Sigmoid colon (tissue), 7 donors: ENCODE results near the gene XPR1. TPM values are rescaled to one million over a fixed set of nuclear protein-coding genes. Genes with fewer than 3 reads are reported as not detected.
A peak's percentile ranks its signal among the peaks of the same experiment; 100 is the strongest.

Experiments used
- DNase-seq: peaks from one replicate; pipeline ENCODE4 v3.0.0-alpha.2; 2019
- H3K27ac ChIP-seq, 4 donors: fragments of 200-600 bp; sonication (generic); one replicate each; pipeline ENCODE4 v1.5.1; 2016 to 2019; ENCODE audit warnings: mild to moderate bottlenecking in 1 of 4
- H3K27me3 ChIP-seq, 3 donors: fragments of 200-600 bp; sonication (generic); one replicate each; pipeline ENCODE4 v1.5.1; 2019; ENCODE audit warnings: mild to moderate bottlenecking in 1 of 3
- H3K36me3 ChIP-seq, 4 donors: fragments of 200-600 bp; sonication (generic); one replicate each; pipeline ENCODE4 v1.5.1; 2016 to 2019
- H3K4me1 ChIP-seq, 4 donors: fragments of 200-600 bp; sonication (generic); one replicate each; pipeline ENCODE4 v1.5.1; 2017 to 2019
- H3K4me3 ChIP-seq, 4 donors: fragments of 200-600 bp; sonication (generic); one replicate each; pipeline ENCODE4 v1.5.1; 2017 to 2019; ENCODE audit warnings: mild to moderate bottlenecking in 2 of 4, moderate library complexity in 1 of 4
- H3K9me3 ChIP-seq, 4 donors: fragments of 200-600 bp in 3 of 4; sonication (generic) in 3 of 4; one replicate each; pipeline versions ENCODE4 v1.5.1 to v1.6.1; 2013 to 2019
- EP300 ChIP-seq, 4 donors: sonication (generic); formaldehyde crosslinking; IDR thresholded peaks; one replicate each; pipeline ENCODE4 v1.6.1; 2017; ENCODE audit warnings: antibody characterized with exemption in 4 of 4
- POLR2A ChIP-seq, 2 donors: fragments of 450-650 bp; IDR thresholded peaks; one replicate each; pipeline ENCODE4 v1.6.1; 2016; ENCODE audit warnings: antibody characterized with exemption in 2 of 2, mild to moderate bottlenecking in 2 of 2, moderate library complexity in 2 of 2
- POLR2AphosphoS5 ChIP-seq, 4 donors: sonication (generic); formaldehyde crosslinking; IDR thresholded peaks; one replicate each; pipeline ENCODE4 v1.6.1; 2017; ENCODE audit warnings: antibody characterized with exemption in 4 of 4
- WGBS, 2 donors: extraction: QIAGEN DNeasy Blood & Tissue Kit; methylation state at CpG; one replicate each; pipeline ENCODE4 v1.1.7; 2013; 5-methylcytosine and 5-hydroxymethylcytosine counted together
- intact Hi-C: fragments of 100-400 bp; cut with DNase I; formaldehyde crosslinking; loops from one replicate; pipeline ENCODE4 v1.15.1; 2023
- polyA plus RNA-seq, 3 donors: library from polyadenylated mRNA; stranded (reverse); fragments of 200-250 nt; gene quantifications; one replicate each; pipeline ENCODE4 v1.2.3, GENCODE V29; 2013
- total RNA-seq, 4 donors: library from RNA; depleted of rRNA; stranded (reverse); fragments of >200 nt; gene quantifications; one replicate each; pipeline ENCODE4 v1.1.0, GENCODE V29; 2016
- TF ChIP-seq, protein P1 (sequence below), 4 experiments: fragments of 450-650 bp in 3 of 4; fragments of 200-600 bp in 1 of 4; IDR thresholded peaks; one replicate each; pipeline ENCODE4 v1.5.1; 2016 to 2019; ENCODE audit warnings: antibody characterized with exemption in 4 of 4, mild to moderate bottlenecking in 3 of 4, moderate library complexity in 2 of 4
- donor health status: healthy with polysubstance abuse.
- donor health status: Bipolar disorder and iron deficiency.
- donor health status: healthy.

The XPR1 gene
- total and polyA plus RNA-seq, 7 donors = 1.8 to 18.8 (median 11.3) TPM

DNA sequence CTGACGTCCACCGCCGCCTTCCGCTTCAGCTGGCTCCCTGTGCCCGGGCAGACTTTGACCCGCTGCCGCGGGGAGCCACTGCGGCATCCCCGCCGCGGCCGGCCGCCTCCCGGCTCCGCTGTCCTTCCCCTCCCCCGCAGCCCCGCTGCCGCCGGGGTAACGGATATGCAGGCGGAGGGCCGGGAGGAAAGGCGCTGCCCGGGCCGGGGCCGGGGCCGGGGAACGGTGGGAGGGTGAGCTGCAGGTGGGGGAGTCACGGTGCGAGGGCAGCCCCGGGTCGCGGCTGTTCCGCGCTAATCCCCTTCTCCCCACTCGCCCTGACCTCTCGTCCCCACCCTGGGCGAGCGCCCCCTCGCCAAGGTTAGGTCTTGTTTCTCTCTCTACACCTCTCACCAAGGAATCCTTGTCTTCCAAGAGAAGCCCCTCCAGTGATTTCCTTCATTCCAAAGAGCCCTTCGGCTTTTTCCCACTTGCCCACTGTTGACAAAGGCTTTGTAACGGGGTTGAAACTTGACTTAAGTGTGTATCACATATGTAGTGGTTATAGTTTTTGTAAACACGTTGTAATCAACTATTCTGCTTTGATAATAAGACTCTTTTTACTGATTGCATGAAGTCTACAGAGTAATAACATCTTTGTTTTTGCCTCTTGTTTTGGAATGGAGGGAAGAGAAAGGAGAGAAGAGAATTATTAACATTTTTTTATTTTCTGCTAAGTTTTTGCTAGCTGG lies 669 bp downstream of the XPR1 start:
- H3K9me3 ChIP-seq = no peaks in the 10 kb centered on the region
- peak overlapping the region; percentile 94 to 98 (median 96) for H3K27ac ChIP-seq
- WGBS, 2 donors = 0% methylated on average over 44 of the region's 44 CpGs
- peaks cover 0 to 39% (median 24%) of the 10 kb centered on the region in 4 donors for H3K4me1 ChIP-seq
- peak; percentile 81 for DNase-seq
- peak overlapping the region; percentile 79 to 98 (median 89) for H3K4me3 ChIP-seq
- H3K27me3 ChIP-seq = no peaks in the 10 kb centered on the region
- TF ChIP-seq POLR2A (IDR thresholded peaks at IDR 0.05) = no peak
- TF ChIP-seq POLR2AphosphoS5 (IDR thresholded peaks at IDR 0.05) = no peak
- TF ChIP-seq EP300 (IDR thresholded peaks at IDR 0.05) = no peak
- TF ChIP-seq, protein P1, sequence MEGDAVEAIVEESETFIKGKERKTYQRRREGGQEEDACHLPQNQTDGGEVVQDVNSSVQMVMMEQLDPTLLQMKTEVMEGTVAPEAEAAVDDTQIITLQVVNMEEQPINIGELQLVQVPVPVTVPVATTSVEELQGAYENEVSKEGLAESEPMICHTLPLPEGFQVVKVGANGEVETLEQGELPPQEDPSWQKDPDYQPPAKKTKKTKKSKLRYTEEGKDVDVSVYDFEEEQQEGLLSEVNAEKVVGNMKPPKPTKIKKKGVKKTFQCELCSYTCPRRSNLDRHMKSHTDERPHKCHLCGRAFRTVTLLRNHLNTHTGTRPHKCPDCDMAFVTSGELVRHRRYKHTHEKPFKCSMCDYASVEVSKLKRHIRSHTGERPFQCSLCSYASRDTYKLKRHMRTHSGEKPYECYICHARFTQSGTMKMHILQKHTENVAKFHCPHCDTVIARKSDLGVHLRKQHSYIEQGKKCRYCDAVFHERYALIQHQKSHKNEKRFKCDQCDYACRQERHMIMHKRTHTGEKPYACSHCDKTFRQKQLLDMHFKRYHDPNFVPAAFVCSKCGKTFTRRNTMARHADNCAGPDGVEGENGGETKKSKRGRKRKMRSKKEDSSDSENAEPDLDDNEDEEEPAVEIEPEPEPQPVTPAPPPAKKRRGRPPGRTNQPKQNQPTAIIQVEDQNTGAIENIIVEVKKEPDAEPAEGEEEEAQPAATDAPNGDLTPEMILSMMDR (IDR thresholded peaks at IDR 0.05) = no peak
- no peaks in the 10 kb centered on the region for H3K36me3 ChIP-seq
- intact Hi-C loops = loop anchor here (5.0 to 10.0 kb wide), 6 partner anchors 128 to 535 kb away; partner anchors contain the start of genes ACBD6, QSOX1 and STX6

GRCh38 chr1:180633057-180634056 lies 1.5 kb downstream of the XPR1 start:
- TF ChIP-seq POLR2AphosphoS5 (IDR thresholded peaks at IDR 0.05) (no peak), POLR2A (IDR thresholded peaks at IDR 0.05) (no peak), EP300 (IDR thresholded peaks at IDR 0.05) (no peak)
- TF ChIP-seq, protein P1 (IDR thresholded peaks at IDR 0.05) = no peak
- H3K9me3 ChIP-seq = no peaks in the 10 kb centered on the region
- peak overlapping the region; percentile 79 to 98 (median 89) for H3K4me3 ChIP-seq
- H3K27ac ChIP-seq = peak overlapping the region in 3 of 4 donors; percentile 95 to 98 (median 96)
- peaks cover 0 to 39% (median 24%) of the 10 kb centered on the region in 4 donors for H3K4me1 ChIP-seq
- no peaks in the 10 kb centered on the region for H3K27me3 ChIP-seq
- no peak for DNase-seq
- no peaks in the 10 kb centered on the region for H3K36me3 ChIP-seq
- intact Hi-C loops = loop anchor here (5.0 to 10.0 kb wide), 6 partner anchors 129 to 534 kb away; partner anchors contain the start of genes ACBD6, QSOX1 and STX6
- WGBS, 2 donors = 69 to 80% methylated on average over 3 of the region's 3 CpGs

- H3K36me3 ChIP-seq = no peaks in the 10 kb centered on the region
- no peak for TF ChIP-seq POLR2A (IDR thresholded peaks at IDR 0.05)
- TF ChIP-seq EP300 (IDR thresholded peaks at IDR 0.05) = no peak
- TF ChIP-seq POLR2AphosphoS5 (IDR thresholded peaks at IDR 0.05) = no peak
- TF ChIP-seq, protein P1 (IDR thresholded peaks at IDR 0.05) = no peak
- H3K4me1 ChIP-seq = peaks cover 0 to 45% (median 26%) of the 10 kb centered on the region in 4 donors
- DNase-seq = no peak
- no peaks in the 10 kb centered on the region for H3K27me3 ChIP-seq
- no peak overlapping the region for H3K4me3 ChIP-seq
- intact Hi-C loops = loop anchor here (10.0 kb wide), 4 partner anchors 131 to 509 kb away; partner anchors contain the start of genes ACBD6, QSOX1 and STX6
- no peak overlapping the region for H3K27ac ChIP-seq
- H3K9me3 ChIP-seq = no peaks in the 10 kb centered on the region
- 32 to 72% methylated on average over 5 of the region's 5 CpGs for WGBS, 2 donors
Measured at GRCh38 chr1:180636138-180636537, 4.3 kb downstream of the XPR1 start.

- DNase-seq = no peak
- Histone ChIP-seq H3K4me1 (peaks cover 0 to 36% (median 14%) of the 10 kb centered on the region in 4 donors), H3K27me3 (no peaks in the 10 kb centered on the region), H3K27ac (no peak overlapping the region), H3K36me3 (no peaks in the 10 kb centered on the region), H3K9me3 (no peaks in the 10 kb centered on the region), H3K4me3 (no peak overlapping the region)
- TF ChIP-seq POLR2AphosphoS5 (IDR thresholded peaks at IDR 0.05) = no peak
- TF ChIP-seq, protein P1 (IDR thresholded peaks at IDR 0.05) = no peak
- no peak for TF ChIP-seq POLR2A (IDR thresholded peaks at IDR 0.05)
- no peak for TF ChIP-seq EP300 (IDR thresholded peaks at IDR 0.05)
- intact Hi-C loops = loop anchor here (10.0 kb wide), 4 partner anchors 135 to 505 kb away; partner anchors contain the start of genes ACBD6, QSOX1 and STX6
Measured at GRCh38 chr1:180639871-180640270, 8.0 kb downstream of the XPR1 start.
